HG03064 (cell line): Measurements from ENCODE around the gene TICAM1.
"Not testable (repeated sequence)": the region's sequence is repeated elsewhere in the genome, so short reads cannot be mapped to it uniquely, and the experiment has no call there.

Experiments
- ATAC-seq: cut with Tn5 transposase; IDR thresholded peaks from one replicate; pipeline ENCODE4 v1.9.1; 2021; ENCODE audit warnings: low read depth; ENCODE audit not compliant: unreplicated experiment

The TICAM1 gene

GRCh38 chr19:4807188-4807587, 24.3 kb downstream of the TICAM1 start:
- ATAC-seq = no peak

- no peak for ATAC-seq
These were observed 25.1 kb downstream of the TICAM1 start for GRCh38 chr19:4806384-4806783.

DNA sequence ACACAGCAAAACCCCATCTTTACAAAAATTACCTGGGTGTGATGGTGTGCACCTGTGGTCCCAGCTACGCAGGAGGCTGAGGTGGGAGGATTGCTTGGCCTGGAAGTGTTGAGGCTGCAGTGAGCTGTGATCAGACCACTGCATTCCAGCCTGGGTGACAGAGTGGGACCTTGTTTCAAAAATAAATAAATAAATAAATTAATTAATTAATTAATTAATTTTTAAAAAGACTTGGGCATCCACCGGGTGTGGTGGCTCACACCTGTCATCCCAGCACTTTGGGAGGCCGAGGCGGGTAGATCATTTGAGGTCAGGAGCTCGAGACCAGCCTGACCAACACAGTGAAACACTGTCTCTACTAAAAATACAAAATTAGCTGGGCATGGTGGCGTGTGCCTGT, 26.4 kb downstream of the TICAM1 start:
- not testable (repeated sequence) for ATAC-seq

- ATAC-seq = no peak
These were observed 27.5 kb downstream of the TICAM1 start for GRCh38 chr19:4803736-4804695.

- no peak for ATAC-seq
These were observed 28.8 kb downstream of the TICAM1 start for GRCh38 chr19:4802711-4803110.

DNA sequence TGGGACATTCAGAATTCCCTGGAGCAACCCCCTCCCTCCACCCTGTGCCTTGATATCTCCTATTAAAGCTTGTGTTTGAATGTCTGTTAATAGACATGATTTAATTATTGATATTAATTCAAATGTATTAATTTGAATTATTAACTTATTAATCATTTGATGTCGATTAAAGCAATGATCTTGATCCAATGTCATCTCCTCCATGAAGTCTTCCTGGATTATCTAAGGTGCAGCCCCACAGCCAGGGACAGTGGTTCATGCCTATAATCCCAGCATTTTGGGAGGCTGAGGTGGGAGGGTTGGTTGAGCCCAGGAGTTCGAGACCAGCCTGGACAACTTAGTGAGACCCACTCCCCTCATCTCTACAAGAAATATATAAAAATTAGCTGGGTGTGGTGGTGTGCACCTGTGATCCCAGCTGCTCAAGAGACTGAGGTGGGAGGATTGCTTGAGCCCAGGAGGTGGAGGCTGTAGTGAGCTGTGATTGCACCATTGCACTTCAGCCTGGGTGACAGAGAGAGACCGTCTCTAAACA, 30.4 kb downstream of the TICAM1 start:
- no peak for ATAC-seq

DNA sequence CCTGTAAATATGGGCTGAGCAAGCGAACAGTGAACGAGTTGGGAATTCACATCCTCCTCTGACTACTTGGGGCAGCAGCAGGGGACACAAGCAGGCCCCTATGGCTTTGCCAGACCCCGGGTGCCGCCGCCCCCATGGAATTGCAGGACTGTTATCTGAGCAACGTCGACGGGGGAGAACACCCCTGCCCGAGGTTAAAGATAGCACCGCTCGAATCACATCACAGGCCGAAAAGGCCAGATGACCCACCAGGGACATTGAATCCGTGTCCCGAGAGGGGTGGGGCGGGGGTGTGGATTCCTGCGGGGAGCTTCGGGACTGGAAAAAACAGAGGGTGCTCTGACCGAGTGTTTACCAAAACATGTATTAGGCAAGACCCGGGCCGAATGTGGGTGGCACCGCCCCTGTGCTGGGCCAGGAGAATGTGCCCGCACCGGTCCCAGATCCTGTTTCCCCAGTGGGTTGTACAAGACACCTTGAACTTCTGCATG, 30.9 kb downstream of the TICAM1 start:
- ATAC-seq = no peak

DNA sequence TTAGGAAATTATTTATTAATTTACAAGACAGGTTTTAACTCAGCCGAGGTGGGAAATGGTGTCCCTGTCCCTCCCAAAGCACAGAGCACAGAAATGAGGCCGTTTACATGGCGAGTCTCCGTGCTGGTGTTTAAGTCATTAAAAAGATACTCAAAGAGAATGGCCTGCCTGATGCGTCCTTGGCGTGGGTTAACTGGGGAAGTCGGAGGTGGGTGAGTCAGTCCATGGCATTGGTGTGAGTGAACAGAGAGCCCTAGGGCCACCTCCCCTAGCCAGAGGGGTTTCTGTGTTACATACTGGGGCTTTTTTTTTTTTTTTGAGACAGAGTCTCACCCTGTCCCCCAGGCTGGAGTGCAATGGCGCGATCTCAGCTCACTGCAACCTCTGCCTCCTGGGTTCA, 36.1 kb downstream of the TICAM1 start:
- ATAC-seq = no peak

GRCh38 chr19:4794971-4795370, 36.5 kb downstream of the TICAM1 start:
- ATAC-seq = no peak

- ATAC-seq = not testable (repeated sequence)
These were observed 38.2 kb downstream of the TICAM1 start for GRCh38 chr19:4793278-4793677.

DNA sequence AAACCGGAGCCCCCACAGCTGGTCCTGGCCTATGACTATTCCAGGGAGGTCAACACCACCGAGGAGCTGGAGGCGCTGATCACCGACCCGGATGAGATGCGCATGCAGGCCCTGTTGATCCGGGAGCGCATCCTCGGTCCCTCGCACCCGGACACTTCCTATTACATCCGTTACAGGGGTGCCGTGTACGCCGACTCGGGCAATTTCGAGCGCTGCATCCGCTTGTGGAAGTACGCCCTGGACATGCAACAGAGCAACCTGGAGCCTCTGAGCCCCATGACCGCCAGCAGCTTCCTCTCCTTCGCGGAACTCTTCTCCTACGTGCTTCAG, 38.7 kb downstream of the TICAM1 start:
- ATAC-seq = not testable (repeated sequence)

- ATAC-seq = not testable (repeated sequence)
These were observed 39.3 kb downstream of the TICAM1 start for GRCh38 chr19:4792019-4792865.

DNA sequence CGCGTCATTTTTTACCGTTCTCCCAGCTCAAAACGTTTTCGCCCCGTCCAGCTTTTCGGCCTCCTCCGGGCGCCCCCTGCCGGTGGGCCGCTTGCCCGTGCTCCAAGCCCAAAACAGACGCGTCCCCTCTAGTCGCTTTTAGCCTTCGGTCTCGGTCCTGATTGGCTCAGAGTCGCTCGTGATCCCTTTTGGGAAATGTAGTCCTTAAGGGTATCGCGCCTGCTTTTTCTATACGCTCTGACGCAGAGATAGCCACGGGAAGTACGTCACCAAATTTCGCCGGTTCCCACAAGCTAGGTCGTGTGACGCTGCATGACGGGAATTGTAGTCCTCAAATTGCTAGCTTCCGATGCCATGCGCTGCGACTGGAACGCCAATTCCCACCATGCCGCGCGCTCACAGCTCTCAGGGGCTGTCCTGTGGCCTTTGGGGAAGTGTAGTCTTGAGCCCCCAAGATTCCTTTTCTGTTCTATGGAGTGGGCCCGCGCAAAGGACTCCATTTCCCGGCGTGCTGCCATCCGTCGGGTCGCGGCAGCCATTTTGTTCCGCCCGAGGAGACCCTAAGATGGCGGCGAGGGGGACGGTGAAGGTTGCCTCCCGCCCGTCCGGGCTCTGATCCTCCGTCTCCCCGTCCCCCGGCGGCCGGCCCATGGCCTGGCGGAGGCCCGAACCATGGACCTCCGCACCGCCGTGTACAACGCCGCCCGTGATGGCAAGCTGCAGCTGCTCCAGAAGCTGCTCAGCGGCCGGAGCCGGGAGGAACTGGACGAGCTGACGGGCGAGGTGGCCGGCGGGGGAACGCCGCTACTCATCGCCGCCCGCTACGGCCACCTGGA, 40.1 kb downstream of the TICAM1 start, which contains the start of gene FEM1A:
Gene FEM1A, plus strand, starts transcription at position 552 of the 836 bp plus-strand sequence. Its CDS starts 121 bp downstream, at position 673.
- ATAC-seq = peak; percentile 89

- ATAC-seq = not testable (repeated sequence)
These were observed 45.0 kb downstream of the TICAM1 start for GRCh38 chr19:4786412-4787016.

DNA sequence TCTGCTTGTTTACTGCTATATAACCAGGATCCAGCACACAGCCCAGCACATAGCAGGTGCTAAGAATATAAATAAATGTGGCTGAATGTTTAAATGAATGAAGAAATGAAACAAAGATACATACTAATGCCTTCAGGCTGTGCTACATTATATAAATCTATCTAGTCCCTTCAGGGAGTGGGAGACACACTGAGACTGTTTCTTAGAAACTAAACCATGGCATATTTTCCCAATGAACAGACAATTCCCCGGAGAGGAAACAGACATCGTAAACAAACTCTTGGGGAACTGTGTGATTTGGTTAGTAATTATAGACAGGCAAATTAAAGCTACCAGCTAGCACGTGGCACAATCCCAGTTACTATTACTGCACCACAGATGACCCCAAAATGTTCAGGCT, 49.7 kb downstream of the TICAM1 start:
- no peak for ATAC-seq

- ATAC-seq = no peak
These were observed 50.7 kb downstream of the TICAM1 start for GRCh38 chr19:4780860-4781259.

- ATAC-seq = not testable (repeated sequence)
These were observed 53.4 kb downstream of the TICAM1 start for GRCh38 chr19:4778124-4778523.

GRCh38 chr19:4776436-4777211, 54.9 kb downstream of the TICAM1 start:
- ATAC-seq = no peak

GRCh38 chr19:4775627-4776152, 55.8 kb downstream of the TICAM1 start:
- ATAC-seq = no peak
